PFSK-1 (cell line): ENCODE measurements around the gene DTX3L.

ENCODE experiments used
- POLR2AphosphoS5 ChIP-seq: IDR thresholded peaks from 2 replicates; pipeline ENCODE4 v1.6.1; 2012; ENCODE audit warnings: low read depth, mild to moderate bottlenecking, control low read depth, low read length, moderate library complexity
- REST ChIP-seq, 2 experiments: IDR thresholded peaks; 2 replicates each; pipeline versions ENCODE4 v1.6.1 to v1.8.0; 2011 to 2012; ENCODE audit warnings: low read depth in 2 of 2, low read length in 2 of 2, control low read depth in 1 of 2, inconsistent platforms in 1 of 2, mild to moderate bottlenecking in 1 of 2, moderate library complexity in 1 of 2; ENCODE audit not compliant: insufficient read depth in 1 of 2
- TAF1 ChIP-seq: IDR thresholded peaks from 2 replicates; pipeline ENCODE4 v1.6.1; 2012; ENCODE audit warnings: low read length, control low read depth, borderline replicate concordance; ENCODE audit not compliant: insufficient read depth

- TF ChIP-seq REST (IDR thresholded peaks at IDR 0.05; ENCODE audit: insufficient read depth in 1 of 2, low read depth in 2 of 2, low read length in 2 of 2) (no peak), POLR2AphosphoS5 (no peak), TAF1 (no peak)
Observed at GRCh38 chr3:122520861-122521260, 43.3 kb upstream of the DTX3L start.
